HepG2 (cell line): Measurements from ENCODE around the gene SGMS1. TPM values are rescaled to one million over a fixed set of nuclear protein-coding genes. Genes with fewer than 3 reads are reported as not detected.

Experiments
- ERF ChIP-seq: IDR thresholded peaks from 2 replicates; pipeline ENCODE4 v1.6.1; 2018; ENCODE audit warnings: missing biosample characterization, missing genetic modification reagents
- ESRRA ChIP-seq: sonication (generic); formaldehyde crosslinking; IDR thresholded peaks from 2 replicates; pipeline ENCODE4 v1.5.1; 2020; ENCODE audit warnings: mild to moderate bottlenecking, low read depth, missing genetic modification reagents
- FOXP1 ChIP-seq, 2 experiments: fragments of 450-650 bp in 1 of 2; IDR thresholded peaks; 2 replicates each; pipeline ENCODE4 v1.6.1; 2017 to 2018; ENCODE audit warnings: antibody characterized with exemption in 1 of 2
- HDAC2 ChIP-seq: sonication (generic); formaldehyde crosslinking; IDR thresholded peaks from 2 replicates; pipeline ENCODE4 v1.4.0; 2020; ENCODE audit warnings: missing genetic modification reagents
- MIXL1 ChIP-seq: IDR thresholded peaks from 2 replicates; pipeline ENCODE4 v1.6.1; 2016
- TBX2 ChIP-seq: sonication (generic); formaldehyde crosslinking; IDR thresholded peaks from 2 replicates; pipeline ENCODE4 v1.5.0; 2020; ENCODE audit warnings: missing genetic modification reagents, mild to moderate bottlenecking, borderline replicate concordance
- ZBTB42 ChIP-seq: sonication (generic); formaldehyde crosslinking; IDR thresholded peaks from 2 replicates; pipeline ENCODE4 v1.5.0; 2020; ENCODE audit warnings: mild to moderate bottlenecking, missing genetic modification reagents
- ZKSCAN8 ChIP-seq: IDR thresholded peaks from 2 replicates; pipeline ENCODE4 v1.6.1; 2016; ENCODE audit warnings: borderline replicate concordance, missing genetic modification reagents, missing compliant biosample characterization
- ZNF572 ChIP-seq: sonication (generic); formaldehyde crosslinking; IDR thresholded peaks from 2 replicates; pipeline ENCODE4 v1.5.1; 2020; ENCODE audit warnings: mild to moderate bottlenecking, missing genetic modification reagents
- ZNF878 ChIP-seq: sonication (generic); formaldehyde crosslinking; IDR thresholded peaks from 2 replicates; pipeline ENCODE4 v1.8.1; 2023; ENCODE audit warnings: mild to moderate bottlenecking, missing genetic modification reagents, moderate library complexity
- polyA plus RNA-seq, 8 experiments: library from polyadenylated mRNA; depleted of rRNA in 3 of 8; stranded (reverse) in 7 of 8; unstranded in 1 of 8; fragments of >200 nt; fragmentation: Illumina TruSeq in 4 of 8; extraction: Trizol in 4 of 8; gene quantifications; 2 replicates each; pipeline versions ENCODE4 v1.2.1 to v1.2.3, GENCODE V29; 2011 to 2016; ENCODE audit warnings: low read depth in 4 of 8, missing spikeins in 1 of 8, mixed read lengths in 1 of 8; ENCODE audit not compliant: insufficient read depth in 1 of 8
- total RNA-seq, 5 experiments: library from RNA; depleted of rRNA; stranded (reverse); fragments of >200 nt; fragmentation: Illumina TruSeq; extraction: Trizol; gene quantifications; 2 replicates each; pipeline ENCODE4 v1.2.3, GENCODE V29; 2016; ENCODE audit warnings: low read depth in 1 of 5
- TF ChIP-seq, protein P1 (sequence below): sonication (generic); formaldehyde crosslinking; IDR thresholded peaks from 2 replicates; pipeline ENCODE4 v1.8.1; 2023; ENCODE audit warnings: mild to moderate bottlenecking, missing genetic modification reagents, borderline replicate concordance
- TF ChIP-seq, protein P2 (sequence below): sonication (generic); formaldehyde crosslinking; IDR thresholded peaks from 2 replicates; pipeline ENCODE4 v1.4.0; 2020; ENCODE audit warnings: missing genetic modification reagents
- TF ChIP-seq, protein P3 (sequence below): IDR thresholded peaks from 2 replicates; pipeline ENCODE4 v1.6.1; 2016; ENCODE audit warnings: low read depth, control low read depth
- TF ChIP-seq, protein P4 (sequence below): sonication (generic); formaldehyde crosslinking; IDR thresholded peaks from 2 replicates; pipeline ENCODE4 v1.4.0; 2020; ENCODE audit warnings: low read depth, mild to moderate bottlenecking, missing genetic modification reagents
- TF ChIP-seq, protein P5 (sequence below): sonication (generic); formaldehyde crosslinking; IDR thresholded peaks from 2 replicates; pipeline ENCODE4 v1.8.1; 2023; ENCODE audit warnings: mild to moderate bottlenecking, inconsistent platforms, moderate library complexity, missing genetic modification reagents, borderline replicate concordance
- TF ChIP-seq, protein P6 (sequence below): sonication (generic); formaldehyde crosslinking; conservative IDR thresholded peaks from 2 replicates; pipeline ENCODE4 v1.5.0; 2020; ENCODE audit warnings: missing genetic modification reagents
- TF ChIP-seq, protein P7 (sequence below): sonication (generic); formaldehyde crosslinking; conservative IDR thresholded peaks from 2 replicates; pipeline ENCODE4 v1.8.0; 2022; ENCODE audit warnings: missing genetic modification reagents

Gene SGMS1
- total and polyA plus RNA-seq, 2 of the 13 experiments (the other 11 are each of a cell fraction or from before 2014, with no cell fraction given): 6.5 to 15.1 TPM

DNA sequence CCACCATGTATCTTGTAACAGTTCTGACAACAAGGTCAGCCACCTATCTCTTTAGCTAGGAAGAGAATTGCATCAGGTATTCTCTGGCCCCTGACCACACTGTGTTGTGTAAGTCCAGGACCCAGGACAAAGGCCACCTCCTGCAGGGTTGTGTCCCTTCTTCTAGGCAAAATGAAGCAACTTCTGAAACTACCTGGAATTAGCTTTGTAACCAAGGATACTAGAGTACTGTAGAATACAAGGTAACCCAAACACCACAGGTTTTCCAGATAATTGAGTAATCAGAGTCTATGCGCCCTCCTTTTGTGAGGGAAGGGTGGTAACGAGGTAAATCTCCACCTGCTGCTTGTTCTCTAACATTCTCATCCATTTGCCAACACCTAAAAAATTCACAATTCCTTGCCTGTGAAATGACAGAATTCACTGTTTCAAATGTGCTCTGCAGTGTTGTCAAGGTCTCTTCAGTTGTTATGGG, 51.7 kb downstream of the SGMS1 start (continued):
- TF ChIP-seq FOXP1 (IDR thresholded peaks at IDR 0.05) (0 out of 2 replicates have a peak, but pooled peaks have one; percentile 29), FOXP1 (CRISPR knock-in tag; IDR thresholded peaks at IDR 0.05) (peak; percentile 81; the same call in 1 of the 2 replicates), ERF (CRISPR knock-in tag) (peak; percentile 75; the same call in 1 of the 2 replicates), MIXL1 (CRISPR knock-in tag) (peak; percentile 71; the same call in 1 of the 2 replicates), ZBTB42 (CRISPR knock-in tag) (no peak), ESRRA (CRISPR knock-in tag) (peak; percentile 82), ZKSCAN8 (CRISPR knock-in tag) (0 out of 2 replicates have a peak, but pooled peaks have one; percentile 51), ZNF572 (CRISPR knock-in tag) (0 out of 2 replicates have a peak, but pooled peaks have one; percentile 30), HDAC2 (CRISPR knock-in tag) (peak; percentile 86), ZNF878 (peak; percentile 80; the same call in 1 of the 2 replicates), TBX2 (CRISPR knock-in tag) (peak; percentile 71; the same call in 1 of the 2 replicates)
- TF ChIP-seq, protein P1, sequence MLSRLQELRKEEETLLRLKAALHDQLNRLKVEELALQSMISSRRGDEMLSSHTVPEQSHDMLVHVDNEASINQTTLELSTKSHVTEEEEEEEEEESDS (CRISPR knock-in tag): no peak
- TF ChIP-seq, protein P2, sequence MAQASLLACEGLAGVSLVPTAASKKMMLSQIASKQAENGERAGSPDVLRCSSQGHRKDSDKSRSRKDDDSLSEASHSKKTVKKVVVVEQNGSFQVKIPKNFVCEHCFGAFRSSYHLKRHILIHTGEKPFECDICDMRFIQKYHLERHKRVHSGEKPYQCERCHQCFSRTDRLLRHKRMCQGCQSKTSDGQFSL: no peak
- TF ChIP-seq, protein P3, sequence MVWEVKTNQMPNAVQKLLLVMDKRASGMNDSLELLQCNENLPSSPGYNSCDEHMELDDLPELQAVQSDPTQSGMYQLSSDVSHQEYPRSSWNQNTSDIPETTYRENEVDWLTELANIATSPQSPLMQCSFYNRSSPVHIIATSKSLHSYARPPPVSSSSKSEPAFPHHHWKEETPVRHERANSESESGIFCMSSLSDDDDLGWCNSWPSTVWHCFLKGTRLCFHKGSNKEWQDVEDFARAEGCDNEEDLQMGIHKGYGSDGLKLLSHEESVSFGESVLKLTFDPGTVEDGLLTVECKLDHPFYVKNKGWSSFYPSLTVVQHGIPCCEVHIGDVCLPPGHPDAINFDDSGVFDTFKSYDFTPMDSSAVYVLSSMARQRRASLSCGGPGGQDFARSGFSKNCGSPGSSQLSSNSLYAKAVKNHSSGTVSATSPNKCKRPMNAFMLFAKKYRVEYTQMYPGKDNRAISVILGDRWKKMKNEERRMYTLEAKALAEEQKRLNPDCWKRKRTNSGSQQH (CRISPR knock-in tag): peak; percentile 85; the same call in 1 of the 2 replicates
- TF ChIP-seq, protein P4, sequence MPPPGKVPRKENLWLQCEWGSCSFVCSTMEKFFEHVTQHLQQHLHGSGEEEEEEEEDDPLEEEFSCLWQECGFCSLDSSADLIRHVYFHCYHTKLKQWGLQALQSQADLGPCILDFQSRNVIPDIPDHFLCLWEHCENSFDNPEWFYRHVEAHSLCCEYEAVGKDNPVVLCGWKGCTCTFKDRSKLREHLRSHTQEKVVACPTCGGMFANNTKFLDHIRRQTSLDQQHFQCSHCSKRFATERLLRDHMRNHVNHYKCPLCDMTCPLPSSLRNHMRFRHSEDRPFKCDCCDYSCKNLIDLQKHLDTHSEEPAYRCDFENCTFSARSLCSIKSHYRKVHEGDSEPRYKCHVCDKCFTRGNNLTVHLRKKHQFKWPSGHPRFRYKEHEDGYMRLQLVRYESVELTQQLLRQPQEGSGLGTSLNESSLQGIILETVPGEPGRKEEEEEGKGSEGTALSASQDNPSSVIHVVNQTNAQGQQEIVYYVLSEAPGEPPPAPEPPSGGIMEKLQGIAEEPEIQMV (CRISPR knock-in tag): no peak
- TF ChIP-seq, protein P5, sequence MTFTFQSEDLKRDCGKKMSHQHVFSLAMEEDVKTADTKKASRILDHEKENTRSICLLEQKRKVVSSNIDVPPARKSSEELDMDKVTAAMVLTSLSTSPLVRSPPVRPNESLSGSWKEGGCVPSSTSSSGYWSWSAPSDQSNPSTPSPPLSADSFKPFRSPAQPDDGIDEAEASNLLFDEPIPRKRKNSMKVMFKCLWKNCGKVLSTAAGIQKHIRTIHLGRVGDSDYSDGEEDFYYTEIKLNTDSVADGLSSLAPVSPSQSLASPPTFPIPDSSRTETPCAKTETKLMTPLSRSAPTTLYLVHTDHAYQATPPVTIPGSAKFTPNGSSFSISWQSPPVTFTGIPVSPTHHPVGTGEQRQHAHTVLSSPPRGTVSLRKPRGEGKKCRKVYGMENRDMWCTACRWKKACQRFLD (CRISPR knock-in tag): no peak
- TF ChIP-seq, protein P6, sequence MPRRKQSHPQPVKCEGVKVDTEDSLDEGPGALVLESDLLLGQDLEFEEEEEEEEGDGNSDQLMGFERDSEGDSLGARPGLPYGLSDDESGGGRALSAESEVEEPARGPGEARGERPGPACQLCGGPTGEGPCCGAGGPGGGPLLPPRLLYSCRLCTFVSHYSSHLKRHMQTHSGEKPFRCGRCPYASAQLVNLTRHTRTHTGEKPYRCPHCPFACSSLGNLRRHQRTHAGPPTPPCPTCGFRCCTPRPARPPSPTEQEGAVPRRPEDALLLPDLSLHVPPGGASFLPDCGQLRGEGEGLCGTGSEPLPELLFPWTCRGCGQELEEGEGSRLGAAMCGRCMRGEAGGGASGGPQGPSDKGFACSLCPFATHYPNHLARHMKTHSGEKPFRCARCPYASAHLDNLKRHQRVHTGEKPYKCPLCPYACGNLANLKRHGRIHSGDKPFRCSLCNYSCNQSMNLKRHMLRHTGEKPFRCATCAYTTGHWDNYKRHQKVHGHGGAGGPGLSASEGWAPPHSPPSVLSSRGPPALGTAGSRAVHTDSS (CRISPR knock-in tag): no peak
- TF ChIP-seq, protein P7, sequence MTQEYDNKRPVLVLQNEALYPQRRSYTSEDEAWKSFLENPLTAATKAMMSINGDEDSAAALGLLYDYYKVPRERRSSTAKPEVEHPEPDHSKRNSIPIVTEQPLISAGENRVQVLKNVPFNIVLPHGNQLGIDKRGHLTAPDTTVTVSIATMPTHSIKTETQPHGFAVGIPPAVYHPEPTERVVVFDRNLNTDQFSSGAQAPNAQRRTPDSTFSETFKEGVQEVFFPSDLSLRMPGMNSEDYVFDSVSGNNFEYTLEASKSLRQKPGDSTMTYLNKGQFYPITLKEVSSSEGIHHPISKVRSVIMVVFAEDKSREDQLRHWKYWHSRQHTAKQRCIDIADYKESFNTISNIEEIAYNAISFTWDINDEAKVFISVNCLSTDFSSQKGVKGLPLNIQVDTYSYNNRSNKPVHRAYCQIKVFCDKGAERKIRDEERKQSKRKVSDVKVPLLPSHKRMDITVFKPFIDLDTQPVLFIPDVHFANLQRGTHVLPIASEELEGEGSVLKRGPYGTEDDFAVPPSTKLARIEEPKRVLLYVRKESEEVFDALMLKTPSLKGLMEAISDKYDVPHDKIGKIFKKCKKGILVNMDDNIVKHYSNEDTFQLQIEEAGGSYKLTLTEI (CRISPR knock-in tag): no peak
